ENCODE measurements around the gene AADACL4.

The AADACL4 gene

DNA sequence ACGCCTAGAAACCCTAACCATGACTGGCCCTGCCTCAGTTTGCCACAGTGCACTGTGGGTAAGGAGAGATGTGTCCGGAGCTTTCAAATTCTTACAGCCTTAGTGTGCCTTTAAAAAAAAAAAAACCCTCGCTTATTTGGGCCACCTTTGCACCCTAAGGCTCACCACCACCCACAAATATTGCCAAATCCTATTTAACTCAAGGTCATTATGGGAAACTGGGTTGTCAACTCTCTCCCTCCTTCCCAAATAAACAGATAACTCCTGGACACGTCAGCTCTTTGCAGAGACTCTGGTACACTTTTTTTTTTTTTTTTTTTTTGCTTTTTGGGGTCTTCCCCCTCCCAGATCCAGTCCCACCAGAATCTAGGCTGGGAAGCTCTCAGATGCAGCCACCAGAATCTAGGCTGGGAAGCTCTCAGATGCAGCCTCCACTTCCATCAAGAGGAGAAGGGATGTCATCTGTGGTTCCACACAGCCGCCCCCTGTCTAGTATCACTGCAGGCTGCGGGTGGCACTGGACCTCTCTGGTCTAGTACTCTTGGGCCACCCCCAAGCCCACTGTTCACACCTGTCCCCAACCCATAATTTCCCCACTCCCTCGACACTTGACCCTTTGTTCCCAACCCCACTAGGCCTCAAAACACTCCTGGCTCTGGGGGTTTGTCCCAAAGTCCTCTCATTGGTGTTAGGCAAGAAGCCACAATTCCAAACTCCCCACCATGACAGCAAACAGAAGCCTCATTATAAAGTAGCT lies 29.3 kb upstream of the AADACL4 start:
- DNase-seq = no peak

DNA sequence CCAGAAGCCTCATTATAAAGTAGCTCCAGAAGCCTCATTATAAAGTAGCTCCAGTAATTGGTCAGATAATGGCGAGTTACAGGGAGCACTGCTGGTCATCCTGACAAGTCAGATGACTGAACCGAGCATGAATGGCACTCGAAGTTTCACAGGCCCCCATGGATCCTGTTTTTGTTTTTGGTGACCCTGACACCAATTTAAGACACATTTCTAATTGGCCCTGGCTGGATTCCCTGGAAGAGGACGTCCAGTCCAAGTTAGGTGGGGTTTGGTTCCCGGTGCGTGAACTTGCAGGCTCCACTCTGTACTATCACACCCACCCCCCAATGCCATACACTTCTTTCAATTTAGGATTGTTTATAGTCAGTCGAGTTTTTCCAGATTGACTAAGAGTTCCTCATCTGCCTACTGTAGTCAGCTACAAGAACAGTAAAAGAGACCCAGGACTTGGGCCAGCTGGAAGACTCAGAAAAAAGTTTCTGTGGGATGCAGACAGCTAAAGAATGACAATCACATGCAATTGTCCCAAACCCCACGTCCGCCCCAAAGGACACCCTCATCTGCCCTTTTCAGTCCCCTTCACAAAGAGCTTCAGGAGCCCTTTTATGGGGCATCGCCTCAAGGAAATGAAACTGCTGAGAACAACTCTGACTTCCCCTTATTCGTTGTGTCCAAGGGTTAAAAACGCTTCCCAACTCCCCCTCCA lies 28.6 kb upstream of the AADACL4 start:
- DNase-seq = no peak

DNA sequence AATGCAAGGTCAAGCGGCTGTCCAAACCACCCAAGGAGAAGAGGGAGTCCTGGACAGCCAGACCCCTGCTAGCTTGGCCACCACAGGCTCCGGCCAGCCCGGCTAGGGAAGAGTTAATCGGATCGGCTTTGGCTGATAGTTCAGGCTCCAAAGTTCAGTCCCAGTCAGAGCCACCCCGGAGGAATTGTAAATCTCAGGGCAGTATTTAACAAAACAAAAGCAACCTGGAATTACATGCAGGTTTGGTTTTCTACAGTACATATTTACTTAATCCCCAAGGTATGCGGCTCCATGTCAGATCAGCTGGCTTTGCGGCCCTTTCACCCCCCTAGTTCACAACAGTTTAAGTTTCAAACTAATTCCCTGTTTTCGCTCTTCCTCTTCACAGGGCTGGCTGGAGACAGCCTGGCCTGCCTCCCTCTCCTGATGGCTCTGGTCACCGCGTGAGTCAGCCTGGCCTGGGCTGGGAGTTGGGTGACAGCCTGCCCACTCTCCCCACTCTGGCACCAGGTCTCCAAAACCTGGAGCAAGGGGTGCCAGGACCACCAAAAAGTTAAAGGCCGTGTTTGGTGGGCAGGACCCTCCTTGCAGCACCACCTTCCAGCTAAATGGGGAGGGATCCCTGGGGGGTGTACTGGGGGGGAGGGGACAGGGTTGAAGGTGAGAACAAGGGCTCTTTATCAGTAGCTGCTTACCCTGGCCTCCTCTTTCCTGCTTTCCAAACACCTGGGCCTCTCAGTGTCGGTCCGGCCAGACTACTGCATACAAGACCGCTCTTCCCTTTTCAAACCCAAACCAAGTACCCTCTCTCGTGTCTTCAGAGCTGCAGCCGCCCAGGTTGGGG lies 27.8 kb upstream of the AADACL4 start:
- peak; percentile 61 for DNase-seq

DNA sequence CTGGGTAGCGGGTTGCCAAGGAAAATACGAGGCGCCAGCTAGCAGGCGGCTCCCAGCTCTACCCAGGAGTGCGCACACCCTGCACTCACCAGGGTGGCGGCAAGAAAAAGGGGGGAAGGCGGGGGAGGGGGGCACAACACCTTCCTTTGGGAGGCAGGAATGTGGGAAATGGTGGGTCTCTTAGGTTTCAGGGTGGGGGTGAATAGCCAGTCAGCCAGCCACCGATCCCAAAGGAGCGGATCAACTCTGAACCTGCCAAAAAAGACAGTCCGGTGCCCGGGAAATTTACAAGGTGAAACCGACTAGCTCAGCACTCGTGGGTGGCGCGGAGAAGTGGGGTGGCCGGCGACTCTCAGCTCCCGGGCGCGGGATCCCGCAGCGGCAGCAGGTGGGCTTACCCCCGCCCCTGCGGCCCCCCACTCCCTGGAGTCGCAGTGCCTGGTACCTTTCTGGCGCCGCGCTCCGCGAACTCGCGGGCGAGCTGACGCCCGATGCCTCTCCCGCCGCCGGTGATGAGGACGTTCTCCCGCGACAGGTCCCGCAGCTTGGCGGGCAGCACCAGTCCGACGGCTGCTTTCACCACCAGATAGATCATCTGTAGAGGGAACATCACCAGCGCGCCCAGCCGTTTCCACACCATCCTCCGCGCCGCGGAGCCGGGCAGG lies 27.0 kb upstream of the AADACL4 start:
- DNase-seq = peak; percentile 36

DNA sequence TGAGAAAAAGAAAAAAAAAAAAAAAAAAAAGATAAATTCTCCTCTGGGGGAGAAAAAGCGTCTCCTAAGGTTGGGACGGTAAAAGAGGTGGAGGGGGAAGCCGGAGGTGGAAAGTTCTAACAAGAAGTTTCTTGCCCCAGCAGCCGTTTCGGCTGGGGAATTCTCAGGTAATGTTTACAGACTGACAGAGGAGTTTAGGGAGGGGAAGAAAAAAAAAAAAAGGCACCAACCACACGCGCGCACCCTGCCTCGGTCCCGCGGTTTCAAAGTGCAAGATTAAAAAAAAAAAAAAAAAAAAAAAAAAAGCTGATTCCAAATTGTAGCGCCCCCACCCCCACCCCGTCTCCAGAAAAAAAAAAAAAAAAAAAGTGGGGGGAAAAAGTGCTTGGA lies 26.4 kb upstream of the AADACL4 start:
- DNase-seq = no peak

DNA sequence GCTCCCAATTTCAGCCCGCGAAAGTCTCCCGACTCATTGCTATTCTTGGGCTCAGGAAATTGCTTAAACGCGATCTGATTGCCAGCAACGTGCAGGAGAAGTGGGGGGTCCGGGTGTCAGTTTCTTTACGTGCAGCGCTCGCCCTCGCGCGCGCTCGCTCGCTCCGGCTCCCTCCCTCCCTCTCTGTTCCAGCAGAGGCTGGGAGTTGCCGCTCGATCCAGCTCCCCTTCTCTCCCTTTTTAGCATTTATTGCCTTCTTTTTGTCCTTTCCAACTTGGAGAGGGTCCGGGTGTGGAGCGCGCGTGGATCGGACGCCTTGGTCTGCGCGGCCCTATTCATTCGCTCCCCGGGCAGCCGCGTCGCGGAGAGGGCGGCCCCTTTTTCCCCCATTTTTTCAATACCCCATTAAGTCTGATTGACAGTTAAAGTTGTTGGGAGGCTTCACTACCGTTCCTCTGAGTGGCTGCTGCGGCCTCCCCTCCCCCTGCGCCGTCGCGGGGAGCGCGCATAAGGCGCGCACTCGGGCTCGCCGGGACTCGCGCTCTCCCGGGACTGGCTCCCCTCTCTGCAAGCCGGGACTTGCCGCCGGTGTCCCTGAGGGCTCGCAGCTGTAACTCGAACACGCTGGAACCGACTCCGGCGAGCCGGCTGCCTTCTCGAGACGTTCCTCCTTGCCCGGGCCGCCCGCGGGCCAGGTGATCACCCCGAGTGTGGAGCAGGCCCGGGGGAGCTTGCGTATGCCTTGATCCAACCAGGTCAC lies 25.8 kb upstream of the AADACL4 start, which contains the start of gene DHRS3:
Gene DHRS3 (minus strand): TSS at position 310 of the 760 bp plus-strand sequence. CDS start 862 bp downstream, outside the sequence.
- DNase-seq = peak; percentile 70

DNA sequence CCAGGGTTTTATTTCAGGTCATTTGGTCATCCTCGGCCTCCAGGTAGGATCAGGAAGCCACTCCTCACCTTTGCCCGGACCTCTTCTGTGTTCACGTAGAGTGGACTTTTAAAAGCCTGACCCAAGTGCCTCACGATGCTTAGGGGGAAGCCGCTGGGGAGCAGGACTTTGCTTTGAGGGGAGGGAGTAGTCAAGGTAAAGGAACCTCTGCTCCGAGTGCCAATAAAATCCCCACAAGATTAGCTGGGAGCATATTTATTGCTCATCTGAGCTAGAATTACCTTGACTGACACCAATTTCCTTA lies 25.3 kb upstream of the AADACL4 start:
- DNase-seq = no peak

DNA sequence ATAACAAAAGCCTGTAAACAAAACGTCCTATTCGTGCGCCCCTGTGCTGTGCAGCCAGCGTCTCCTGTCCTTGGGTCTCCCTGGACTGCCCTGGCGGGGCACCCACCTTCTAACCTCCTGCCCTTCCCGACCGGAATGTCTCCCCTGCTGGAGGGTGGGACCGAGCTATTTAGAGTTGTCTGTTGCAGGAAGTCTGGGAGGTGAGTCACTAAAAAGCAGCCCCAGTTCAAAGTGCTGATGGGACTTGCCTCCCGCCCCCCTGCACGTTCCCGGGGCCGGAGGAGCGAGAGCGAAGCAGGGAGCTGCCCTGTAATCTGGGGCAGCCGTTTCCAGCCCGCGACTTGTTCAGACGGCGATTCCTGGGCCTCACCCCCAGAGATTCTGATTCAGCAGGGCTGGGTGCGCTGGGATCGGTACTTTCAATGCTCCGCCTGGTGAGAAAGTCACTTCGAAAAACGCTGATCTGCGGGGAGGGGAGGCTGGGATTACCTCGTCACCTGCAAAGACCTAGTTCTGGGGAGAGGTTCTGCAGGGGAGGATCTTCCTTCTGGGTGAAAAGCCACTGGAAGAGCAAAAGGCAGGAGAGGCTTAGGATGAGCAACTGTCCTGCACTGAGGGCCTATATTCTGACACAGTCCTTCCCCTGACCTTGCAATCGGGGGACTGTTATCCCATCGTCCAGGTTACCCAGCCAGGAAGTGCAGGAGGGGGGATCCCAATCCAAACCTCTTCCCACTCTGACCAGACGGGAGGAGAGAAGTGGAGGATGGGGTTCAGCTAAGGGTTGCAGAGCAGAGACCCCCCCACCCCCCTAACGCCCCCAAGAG lies 24.7 kb upstream of the AADACL4 start:
- peak; percentile 91 for DNase-seq

DNA sequence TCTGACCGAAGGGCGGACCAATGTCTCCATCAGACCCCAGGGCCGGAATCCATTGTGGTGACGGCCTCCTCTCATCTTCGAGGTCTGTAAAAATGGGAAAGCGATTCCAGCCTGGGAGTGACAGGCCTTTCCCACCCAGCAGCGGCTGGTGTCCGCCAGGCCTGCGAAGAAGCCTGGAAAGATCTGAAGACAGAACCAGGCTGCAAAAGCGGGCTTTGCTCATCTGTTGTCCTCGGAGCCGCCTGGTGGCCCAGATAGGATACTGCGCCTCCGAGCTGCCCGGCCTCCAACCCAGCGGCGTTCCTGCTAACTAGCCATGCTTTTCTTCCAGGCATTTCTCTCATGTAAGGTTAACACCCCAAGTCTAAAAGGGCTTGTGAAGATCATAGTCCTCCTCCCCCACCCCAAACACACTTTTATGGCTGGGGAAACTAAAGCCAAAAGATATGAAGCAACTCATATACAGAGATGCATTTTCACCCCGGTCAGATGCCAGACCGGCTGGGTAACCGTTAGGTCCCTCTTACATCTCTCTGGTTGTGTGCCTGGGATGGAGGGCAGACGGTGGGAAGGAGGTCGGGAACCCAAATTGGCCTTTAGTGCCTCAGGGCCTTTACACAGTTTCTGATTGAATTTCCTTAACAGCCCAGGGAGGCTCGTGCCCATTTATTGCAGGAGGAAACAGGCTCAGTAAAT lies 23.9 kb upstream of the AADACL4 start:
- DNase-seq = peak; percentile 85

DNA sequence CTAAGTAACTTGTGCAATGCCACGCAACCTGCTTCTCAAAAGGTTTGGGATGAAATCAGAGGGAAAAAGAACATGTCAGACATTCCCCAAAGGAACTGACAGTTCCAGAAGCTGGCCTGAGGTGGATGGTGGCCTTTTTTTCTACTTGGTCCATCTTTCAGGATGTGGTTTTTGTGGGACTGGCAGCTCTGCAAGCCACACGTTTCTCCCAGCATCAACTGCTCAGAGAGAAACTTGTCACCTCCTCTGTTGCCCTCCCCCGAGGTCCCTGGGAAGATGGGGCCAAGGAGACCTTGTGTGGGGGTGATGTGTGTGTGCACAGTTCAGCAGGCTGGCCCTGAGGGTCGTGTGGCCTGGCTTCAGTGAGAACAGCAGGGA lies 23.4 kb upstream of the AADACL4 start:
- DNase-seq = peak; percentile 26

DNA sequence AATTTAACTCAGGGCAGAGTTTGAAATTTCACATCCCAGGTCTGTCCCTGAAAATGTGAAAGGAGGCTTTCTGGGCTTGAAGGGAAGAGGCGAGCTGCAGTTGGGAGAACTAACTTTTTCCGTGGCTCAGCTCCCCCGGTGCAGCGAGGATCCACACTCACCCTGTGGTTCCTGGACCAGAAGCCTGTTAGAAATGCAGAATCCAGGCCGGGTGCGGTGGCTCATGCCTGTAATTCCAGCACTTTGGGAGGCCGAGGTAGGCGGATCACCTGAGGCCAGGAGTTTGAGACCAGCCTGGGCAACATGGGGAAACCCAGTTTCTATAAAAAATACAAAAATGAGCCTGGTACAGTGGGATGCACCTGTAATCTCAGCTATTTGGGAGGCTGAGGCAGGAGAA lies 23.0 kb upstream of the AADACL4 start:
- DNase-seq = no peak

DNA sequence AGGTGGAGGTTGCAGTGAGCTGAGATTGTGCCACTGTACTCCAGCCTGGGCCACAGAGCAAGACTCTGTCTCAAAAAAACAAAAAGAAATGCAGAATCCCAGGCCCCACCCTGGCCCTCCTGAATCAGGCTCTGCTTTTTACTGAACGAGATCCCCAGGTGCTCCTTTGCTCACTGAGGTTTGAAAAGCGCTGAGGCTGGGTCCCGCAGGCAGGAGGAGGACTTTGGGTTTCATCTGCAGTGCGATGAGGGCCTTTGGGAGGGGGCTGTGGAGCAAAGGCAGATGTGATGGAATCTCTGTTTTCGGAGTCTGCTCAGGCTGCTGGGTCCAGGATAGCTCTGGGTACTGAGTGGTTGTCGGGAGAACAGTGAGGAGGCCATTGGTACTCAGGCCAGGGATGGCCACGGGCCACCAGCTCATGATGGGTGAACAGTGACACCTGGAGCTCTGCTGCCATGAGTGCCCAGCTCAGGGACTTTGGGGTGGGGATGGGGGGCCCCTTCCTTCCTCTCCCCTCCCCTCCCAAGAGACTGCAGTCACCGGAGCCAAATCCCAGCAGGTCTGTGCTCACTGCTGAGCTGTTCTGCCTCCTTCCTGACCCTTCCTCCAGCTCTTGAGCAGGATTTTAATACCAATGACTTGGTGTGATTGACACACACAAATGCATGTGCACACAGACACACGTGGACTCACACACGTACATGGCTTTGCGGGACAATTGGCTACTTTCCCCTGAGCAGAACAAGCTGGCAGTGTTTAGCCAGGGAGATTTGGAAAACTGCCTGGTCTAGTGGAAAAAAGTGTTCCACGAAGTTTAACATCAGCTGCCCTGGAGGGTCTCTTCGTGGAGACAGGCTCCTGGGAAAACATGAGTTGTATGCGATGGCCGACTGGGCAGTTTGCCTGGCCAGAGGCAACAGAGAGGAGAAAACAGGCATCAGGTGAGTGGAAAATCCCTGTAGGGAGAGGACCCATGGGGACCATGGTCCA lies 22.2 kb upstream of the AADACL4 start:
- no peak for DNase-seq

DNA sequence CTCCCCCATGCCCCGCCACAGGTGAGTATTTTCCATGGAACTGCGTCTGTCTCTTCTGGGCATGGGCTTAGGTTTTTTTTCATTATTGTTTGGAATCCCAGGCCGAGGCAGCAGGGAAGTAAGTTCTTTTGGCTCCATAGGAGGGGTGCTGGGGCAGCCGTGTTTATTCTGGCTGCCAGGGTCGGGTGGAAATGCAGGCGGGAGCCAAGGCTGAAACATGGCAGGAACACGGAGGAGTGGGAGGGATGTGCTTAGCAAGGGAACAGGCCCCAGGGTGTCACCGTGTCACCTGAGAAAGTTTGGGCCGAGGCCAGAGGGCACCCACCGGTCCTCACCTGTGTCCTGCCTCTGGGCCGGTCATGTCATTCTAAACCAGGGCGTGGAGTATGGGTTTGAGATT lies 21.4 kb upstream of the AADACL4 start:
- DNase-seq = no peak

DNA sequence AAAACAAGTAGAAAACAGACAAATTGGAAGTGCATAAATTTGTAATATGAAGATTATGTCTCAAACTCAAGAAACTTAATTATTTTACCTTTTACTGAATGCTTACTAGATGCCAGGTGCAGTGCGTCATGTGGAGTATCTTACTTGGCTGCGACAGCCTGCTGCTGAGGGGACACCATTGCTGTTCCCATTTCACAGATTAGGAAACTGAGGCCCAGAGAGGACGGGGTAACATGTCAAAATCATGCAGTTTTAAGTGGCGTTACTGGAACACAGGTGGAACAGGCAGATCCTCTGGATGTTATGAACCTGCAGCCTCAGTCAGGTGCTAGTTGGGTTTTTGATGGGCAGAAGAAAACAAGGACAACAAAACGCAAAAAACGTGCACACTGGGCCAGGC lies 18.6 kb upstream of the AADACL4 start:
- DNase-seq = no peak

DNA sequence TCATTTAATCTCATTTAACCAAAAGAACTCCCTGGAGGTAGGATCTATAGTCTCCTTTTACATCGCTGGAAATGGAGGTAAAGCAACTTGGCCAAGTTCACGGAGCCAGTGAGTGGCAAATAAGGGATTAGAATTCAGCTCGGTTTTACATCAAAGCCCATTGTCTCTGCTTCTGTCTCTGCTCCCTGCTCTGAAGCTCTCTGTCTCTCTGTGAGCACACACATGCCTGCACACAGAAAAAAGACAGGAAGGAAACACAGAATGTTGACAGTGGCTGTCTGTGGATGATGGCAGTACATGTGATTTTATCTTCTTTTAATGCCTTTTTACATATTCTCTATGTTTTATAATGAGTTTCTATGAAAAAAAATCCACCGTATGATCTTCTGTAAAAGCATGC lies 17.0 kb upstream of the AADACL4 start:
- no peak for DNase-seq

DNA sequence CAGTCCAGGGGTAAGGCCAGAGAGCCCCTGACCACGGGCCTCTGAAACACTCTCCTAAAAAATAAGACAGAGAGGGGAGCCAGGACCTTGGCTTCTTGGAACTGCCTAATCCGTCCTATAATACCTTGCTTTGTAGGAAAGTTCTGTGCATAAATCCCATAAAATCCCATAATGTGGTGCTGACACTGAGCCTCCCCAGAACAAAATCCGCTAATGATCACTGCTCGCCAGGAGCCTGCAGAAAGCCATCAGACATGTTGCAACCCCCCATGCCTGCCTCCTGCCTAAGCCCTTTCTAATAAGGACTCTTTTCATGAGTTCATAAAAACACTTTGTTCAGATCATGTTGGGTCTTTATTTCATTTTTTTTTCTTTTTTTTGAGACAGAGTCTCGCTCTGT lies 16.6 kb upstream of the AADACL4 start:
- no peak for DNase-seq

DNA sequence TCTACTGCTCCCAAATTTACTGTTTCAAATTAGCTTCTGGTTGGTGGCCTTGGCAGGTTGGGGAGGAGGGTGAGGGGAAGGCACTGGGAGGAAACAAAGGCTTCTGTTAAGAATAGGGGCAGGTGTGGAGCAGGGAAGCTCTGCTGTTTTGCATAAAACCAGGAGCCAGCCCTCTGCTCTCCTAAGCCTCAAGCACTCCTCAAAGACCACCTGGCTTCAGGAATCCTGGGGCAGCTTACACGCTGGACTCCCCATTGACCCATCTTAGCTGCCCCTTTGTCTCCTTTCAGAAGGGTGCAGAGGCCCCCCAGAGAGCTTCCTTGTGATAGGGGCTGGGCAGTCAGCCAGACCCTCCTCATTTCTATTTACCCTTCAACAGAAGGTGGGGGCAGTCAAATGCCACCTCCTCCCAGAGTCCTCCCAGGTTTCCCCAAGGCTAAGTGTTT lies 14.4 kb upstream of the AADACL4 start:
- no peak for DNase-seq

DNA sequence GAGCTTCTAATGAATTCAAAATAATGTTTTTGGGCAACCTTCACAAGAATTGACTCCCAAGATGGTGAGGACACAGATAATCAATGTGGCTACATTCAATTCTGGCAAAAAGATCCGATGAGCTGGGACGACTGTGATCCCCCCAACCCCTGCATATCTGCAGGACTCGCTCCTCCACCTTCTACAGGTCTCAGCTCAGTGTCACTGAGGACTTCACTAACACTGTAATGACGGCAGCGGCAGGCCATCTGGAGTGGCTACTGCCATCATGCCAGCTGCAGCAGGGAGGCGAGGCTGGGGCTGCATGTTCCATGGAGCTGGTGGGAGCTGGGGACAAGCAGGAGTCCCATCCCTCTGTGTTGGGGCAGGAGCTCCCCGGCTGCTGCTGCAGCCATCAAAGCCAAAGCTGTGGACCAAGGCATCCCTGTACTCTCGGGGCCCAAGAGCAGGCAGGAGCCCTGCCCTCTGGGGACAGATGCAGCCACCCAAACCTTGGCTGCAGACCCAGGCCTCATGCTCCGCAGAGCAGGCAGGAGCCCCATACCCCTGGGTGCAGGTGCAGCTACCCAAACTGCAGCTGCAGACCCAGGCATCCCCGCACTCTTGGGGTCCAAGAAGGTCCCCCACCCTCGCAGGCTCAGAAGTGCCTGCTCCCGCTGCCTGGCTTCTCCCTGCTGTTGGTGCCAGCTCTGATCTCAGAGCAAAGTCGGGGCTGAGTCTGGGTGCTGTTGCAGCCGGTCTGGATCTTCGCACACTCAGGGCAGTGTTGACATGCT lies 13.7 kb upstream of the AADACL4 start:
- no peak for DNase-seq

All from EL (cell line).